DOHH2 (cell line): Measurements from ENCODE around the gene FN3KRP.
A peak's percentile ranks its signal among the peaks of the same experiment; 100 is the strongest.

Source experiments
- H3F3A ChIP-seq: fragments of 200-600 bp; sonication (generic), shearing (Covaris generic); 2 replicates; pipeline ENCODE4 v1.6.0; 2016; ENCODE audit warnings: antibody characterized with exemption, mild to moderate bottlenecking; ENCODE audit not compliant: control insufficient read depth, insufficient read depth
- H3K27ac ChIP-seq: fragments of 200-600 bp; sonication (generic); 2 replicates; pipeline ENCODE4 v1.5.1; 2014; ENCODE audit warnings: low read depth, mild to moderate bottlenecking, low read length, moderate library complexity
- H3K27me3 ChIP-seq: fragments of 200-600 bp; sonication (generic); 2 replicates; pipeline ENCODE4 v1.6.1; 2014; ENCODE audit warnings: mild to moderate bottlenecking, low read length, mixed read lengths; ENCODE audit not compliant: control insufficient read depth
- H3K36me3 ChIP-seq: fragments of 200-600 bp; sonication (generic); 2 replicates; pipeline ENCODE4 v1.6.1; 2014; ENCODE audit warnings: mild to moderate bottlenecking, low read length, moderate library complexity, mixed read lengths; ENCODE audit not compliant: control insufficient read depth
- H3K4me1 ChIP-seq: fragments of 200-600 bp; sonication (generic); 2 replicates; pipeline ENCODE4 v1.6.1; 2014; ENCODE audit warnings: mild to moderate bottlenecking, low read length, mixed read lengths; ENCODE audit not compliant: control insufficient read depth
- H3K4me2 ChIP-seq: fragments of 200-600 bp; sonication (generic); 2 replicates; pipeline ENCODE4 v1.6.0; 2014; ENCODE audit warnings: mild to moderate bottlenecking, low read length, moderate library complexity
- H3K4me3 ChIP-seq: fragments of 200-600 bp; sonication (generic); 2 replicates; pipeline ENCODE4 v1.5.1; 2014; ENCODE audit warnings: mild to moderate bottlenecking, low read length, mixed read lengths
- H3K79me2 ChIP-seq: fragments of 200-600 bp; sonication (generic); 2 replicates; pipeline ENCODE4 v1.6.1; 2014; ENCODE audit warnings: mild to moderate bottlenecking, low read length, mixed read lengths; ENCODE audit not compliant: control insufficient read depth
- H3K9me2 ChIP-seq: fragments of 200-600 bp; sonication (generic); replicated peaks from 2 replicates; pipeline ENCODE4 v1.6.1; 2014; ENCODE audit warnings: mild to moderate bottlenecking, low read length, mixed read lengths; ENCODE audit not compliant: control insufficient read depth
- H3K9me3 ChIP-seq: fragments of 200-600 bp; sonication (generic); 2 replicates; pipeline ENCODE4 v1.6.1; 2014; ENCODE audit warnings: antibody characterized with exemption, low read length, mixed read lengths; ENCODE audit not compliant: control insufficient read depth, insufficient read depth
- H4K20me1 ChIP-seq: fragments of 200-600 bp; sonication (generic); 2 replicates; pipeline ENCODE4 v1.6.0; 2014; ENCODE audit warnings: low read depth, mild to moderate bottlenecking, antibody characterized with exemption, low read length, moderate library complexity; ENCODE audit not compliant: control insufficient read depth, insufficient read depth
- CTCF ChIP-seq: fragments of 200-600 bp; sonication (generic); IDR thresholded peaks from one replicate; pipeline ENCODE4 v1.5.1; 2014; ENCODE audit warnings: antibody characterized with exemption, mild to moderate bottlenecking, low read depth, low read length; ENCODE audit not compliant: poor library complexity, severe bottlenecking
- EZH2phosphoT487 ChIP-seq: fragments of 200-600 bp; sonication (generic); IDR thresholded peaks from 2 replicates; pipeline ENCODE4 v1.6.1; 2017; ENCODE audit warnings: borderline replicate concordance, mild to moderate bottlenecking, antibody characterized with exemption, low read length, moderate library complexity, mixed read lengths

FN3KRP gene

GRCh38 chr17:82751171-82751570 is 34.7 kb downstream of the FN3KRP start:
- Histone ChIP-seq H3K4me2 (peak overlapping the region; percentile 52; the same call in 1 of the 2 replicates), H4K20me1 (no peaks in the 10 kb centered on the region), H3K27ac (no peak overlapping the region), H3K4me3 (peak overlapping the region; percentile 58), H3K27me3 (no peaks in the 10 kb centered on the region), H3K79me2 (peaks cover 43% of the 10 kb centered on the region), H3K9me2 (no peaks in the 10 kb centered on the region), H3K9me3 (no peaks in the 10 kb centered on the region), H3F3A (no peaks in the 10 kb centered on the region), H3K4me1 (peaks cover 20% of the 10 kb centered on the region), H3K36me3 (peaks cover 10% of the 10 kb centered on the region)
- TF ChIP-seq CTCF = no peak
- TF ChIP-seq EZH2phosphoT487 = no peak

- Histone ChIP-seq H3K4me1 (peaks cover 20% of the 10 kb centered on the region), H3K4me3 (peak within 1 kb of the TSS; percentile 90), H3K9me2 (no peaks in the 10 kb centered on the region), H3K27me3 (no peaks in the 10 kb centered on the region), H3K79me2 (peaks cover 46% of the 10 kb centered on the region), H3K27ac (peak within 1 kb of the TSS; percentile 68), H3K4me2 (peak within 1 kb of the TSS; percentile 91), H3K9me3 (no peaks in the 10 kb centered on the region), H3K36me3 (peaks cover 13% of the 10 kb centered on the region), H4K20me1 (no peaks in the 10 kb centered on the region), H3F3A (no peaks in the 10 kb centered on the region)
- no peak for TF ChIP-seq CTCF
- TF ChIP-seq EZH2phosphoT487 = no peak
Observed at GRCh38 chr17:82751571-82752370, 35.3 kb downstream of the FN3KRP start, which contains the start of gene TBCD. Gene TBCD, plus strand, starts transcription at chr17:82752065. Its CDS starts 129 bp downstream, at chr17:82752194.

GRCh38 chr17:82752371-82753200 is 36.1 kb downstream of the FN3KRP start:
- no peaks in the 10 kb centered on the region for H4K20me1 ChIP-seq
- peak overlapping the region; percentile 91 for H3K4me2 ChIP-seq
- peaks cover 13% of the 10 kb centered on the region for H3K36me3 ChIP-seq
- peaks cover 20% of the 10 kb centered on the region for H3K4me1 ChIP-seq
- no peaks in the 10 kb centered on the region for H3F3A ChIP-seq
- TF ChIP-seq CTCF = no peak
- peaks cover 51% of the 10 kb centered on the region for H3K79me2 ChIP-seq
- H3K9me3 ChIP-seq = no peaks in the 10 kb centered on the region
- no peaks in the 10 kb centered on the region for H3K9me2 ChIP-seq
- H3K4me3 ChIP-seq = peak overlapping the region; percentile 90
- H3K27ac ChIP-seq = peak overlapping the region; percentile 68
- H3K27me3 ChIP-seq = no peaks in the 10 kb centered on the region
